Adrenal gland (tissue), 5 donors: Measurements from ENCODE around the gene CADPS.

Experiments used
- CTCF ChIP-seq, 6 experiments: fragments of 450-650 bp in 4 of 6; fragments of 200-600 bp in 2 of 6; sonication (generic) in 1 of 6; IDR thresholded peaks; 1 replicate in 5 of 6; 2 replicates in 1 of 6; pipeline versions ENCODE4 v1.5.1 to v1.8.0; 2016 to 2021; ENCODE audit warnings: antibody characterized with exemption in 6 of 6, mild to moderate bottlenecking in 2 of 6, moderate library complexity in 1 of 6
- POLR2A ChIP-seq, 2 donors: fragments of 450-650 bp; IDR thresholded peaks; one replicate each; pipeline ENCODE4 v1.6.1; 2017; ENCODE audit warnings: antibody characterized with exemption in 2 of 2, mild to moderate bottlenecking in 2 of 2, moderate library complexity in 1 of 2
- donor health status: DM: no; HTN: no; CAD: no.

DNA sequence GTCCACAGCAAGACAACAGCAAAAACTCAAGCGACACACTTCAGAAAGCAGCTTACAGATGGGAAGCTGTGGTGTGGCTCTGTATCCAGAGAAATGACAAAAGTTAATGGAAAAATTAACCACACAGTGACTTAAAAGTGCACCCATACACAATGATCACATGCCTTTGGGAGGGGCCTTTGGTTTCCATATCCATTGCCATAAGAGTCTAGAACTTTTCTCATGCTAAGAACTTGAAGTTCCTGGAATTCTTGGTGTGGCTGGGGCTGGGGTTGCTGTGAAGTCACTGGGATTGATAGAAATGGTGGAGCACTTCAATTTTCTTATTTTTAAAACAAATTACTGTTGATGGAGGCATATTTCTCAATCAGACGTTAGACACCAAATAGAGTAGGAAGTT lies 393.3 kb downstream of the CADPS start:
- TF ChIP-seq CTCF (IDR thresholded peaks at IDR 0.05) (no peak), POLR2A (IDR thresholded peaks at IDR 0.05) (no peak)
